AG04450 (cell line): Measurements from ENCODE around the gene SLX9. TPM values are rescaled to one million over a fixed set of nuclear protein-coding genes. Genes with fewer than 3 reads are reported as not detected.
"Not testable (repeated sequence)": the region's sequence is repeated elsewhere in the genome, so short reads cannot be mapped to it uniquely, and the experiment has no call there.

Experiments used
- CTCF ChIA-PET: fragments of 300-600, 350-600 bp; formaldehyde crosslinking; extraction: SDS; loops from one replicate; lab custom pipeline; 2022; ENCODE audit warnings: antibody characterized with exemption, inconsistent platforms; lab: Charles Lee
- POLR2A ChIA-PET: fragments of 350-600 bp; formaldehyde crosslinking; extraction: SDS; loops from one replicate; lab custom pipeline; 2021; ENCODE audit warnings: antibody characterized with exemption, inconsistent platforms; lab: Yijun Ruan, JAX
- DNase-seq: peaks from one replicate; pipeline ENCODE4 v3.0.0-alpha.2; 2011; ENCODE audit warnings: low read depth, low spot score
- H3K27ac ChIP-seq: one replicate; pipeline ENCODE4 v1.5.1; 2012; ENCODE audit warnings: low read depth, low read length, control low read depth
- H3K27me3 ChIP-seq: one replicate; pipeline ENCODE4 v1.6.0; 2012; ENCODE audit warnings: low read length; ENCODE audit not compliant: control insufficient read depth, insufficient read depth
- H3K4me3 ChIP-seq: 2 replicates; pipeline ENCODE4 v1.5.1; 2011; ENCODE audit warnings: mild to moderate bottlenecking, low read depth, low read length, control low read depth
- H3K9me3 ChIP-seq: 2 replicates; pipeline ENCODE4 v1.5.1; 2012; ENCODE audit warnings: low read length; ENCODE audit not compliant: control insufficient read depth, insufficient read depth
- CTCF ChIP-seq: IDR thresholded peaks from 2 replicates; pipeline ENCODE4 v1.5.1; 2011; ENCODE audit warnings: low read depth, low read length, control low read depth, inconsistent platforms
- polyA plus RNA-seq: library from polyadenylated mRNA; depleted of rRNA; stranded (reverse); fragments of >200 nt; gene quantifications from 2 replicates; pipeline ENCODE4 v1.2.3, GENCODE V29; 2011; rRNA removed

The SLX9 gene
- polyA plus RNA-seq, 1 experiment: 11.4 TPM

- CTCF ChIA-PET: interaction anchor here (1.1 kb wide), 1 partner anchor 17 kb away, joined by 3 read pairs; no protein-coding TSS in a partner anchor
- DNase-seq: no peak
- no peak overlapping the region for H3K27ac ChIP-seq
- POLR2A ChIA-PET: no interaction called here
- TF ChIP-seq CTCF: no peak
- H3K4me3 ChIP-seq: no peak overlapping the region
- no peaks in the 10 kb centered on the region for H3K27me3 ChIP-seq
- peaks cover 33% of the 10 kb centered on the region for H3K9me3 ChIP-seq
These were observed 82.9 kb downstream of the SLX9 start for GRCh38 chr21:45022736-45023135.

DNA sequence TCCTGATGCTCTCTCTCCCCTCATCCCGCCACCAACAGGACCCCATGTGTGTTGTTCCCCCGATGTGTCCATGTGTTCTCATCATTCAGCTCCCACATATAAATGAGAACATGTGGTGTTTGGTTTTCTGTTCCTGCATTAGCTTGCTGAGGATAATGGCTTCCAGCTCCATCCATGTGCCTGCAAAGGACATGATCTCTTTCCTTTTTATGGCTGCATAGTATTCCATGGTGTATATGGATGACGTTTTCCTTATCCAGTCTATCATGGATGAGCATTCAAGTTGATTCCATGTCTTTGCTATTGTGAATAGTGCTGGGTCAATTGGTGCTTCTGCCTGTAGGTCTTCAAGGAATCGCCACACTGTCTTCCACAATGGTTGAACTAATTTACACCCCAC is 84.7 kb downstream of the SLX9 start:
- H3K27me3 ChIP-seq, POLR2A ChIA-PET, H3K4me3 ChIP-seq, DNase-seq, CTCF ChIA-PET, H3K27ac ChIP-seq: not testable (repeated sequence)
- peaks cover 36% of the 10 kb centered on the region for H3K9me3 ChIP-seq

GRCh38 chr21:45026066-45026745 is 86.4 kb downstream of the SLX9 start:
- Histone ChIP-seq H3K9me3 (peaks cover 34% of the 10 kb centered on the region), H3K4me3 (no peak overlapping the region), H3K27me3 (no peaks in the 10 kb centered on the region), H3K27ac (no peak overlapping the region)
- no peak for DNase-seq
- TF ChIP-seq CTCF: no peak
- ChIA-PET POLR2A (interaction anchor here (0.6 kb wide), 1 partner anchor 64 kb away, joined by 3 read pairs; no protein-coding TSS in a partner anchor), CTCF (no interaction called here)

Other genes with a start within 250 kb of the SLX9 start
- gene KRTAP10-12, start 242.9 kb upstream of the SLX9 start, polyA plus RNA-seq: not detected in 2 replicates
- not detected in 2 replicates for gene TSPEAR, start 228.5 kb upstream of the SLX9 start, polyA plus RNA-seq
- gene UBE2G2, start 138.2 kb upstream of the SLX9 start, polyA plus RNA-seq: 60.9 and 62.2 TPM in 2 replicates
- 113 and 134 TPM in 2 replicates for gene SUMO3, start 122.0 kb upstream of the SLX9 start, polyA plus RNA-seq
- 240 and 249 TPM in 2 replicates for gene PTTG1IP, start 66.3 kb upstream of the SLX9 start, polyA plus RNA-seq
- gene ITGB2, start 19.1 kb upstream of the SLX9 start, polyA plus RNA-seq: 0.04 TPM in 1 of 2 replicates, not detected in the other
- gene ADARB1, start 134.6 kb downstream of the SLX9 start, polyA plus RNA-seq: 25.3 and 27.9 TPM in 2 replicates